Nephron (organoid): ENCODE measurements around the gene TTLL11.

ENCODE experiments used
- H3K27ac Mint-ChIP-seq, 3 experiments: 2 replicates each; pipeline ENCODE4 v1.8.0; 2020; ENCODE audit warnings: mixed read lengths in 3 of 3, mild to moderate bottlenecking in 2 of 3, moderate library complexity in 1 of 3
- H3K27me3 Mint-ChIP-seq: 2 replicates; pipeline ENCODE4 v1.8.0; 2021; ENCODE audit warnings: low read depth, mild to moderate bottlenecking, moderate library complexity, mixed read lengths
- H3K36me3 Mint-ChIP-seq: 2 replicates; pipeline ENCODE4 v1.8.0; 2020; ENCODE audit warnings: low read depth, mixed read lengths
- H3K4me1 Mint-ChIP-seq: 2 replicates; pipeline ENCODE4 v1.8.0; 2020; ENCODE audit warnings: mixed read lengths
- H3K4me3 Mint-ChIP-seq, 3 experiments: 2 replicates each; pipeline ENCODE4 v1.8.0; 2020; ENCODE audit warnings: mild to moderate bottlenecking in 3 of 3, mixed read lengths in 3 of 3, moderate library complexity in 2 of 3
- H3K9me3 Mint-ChIP-seq: 2 replicates; pipeline ENCODE4 v1.8.0; 2020; ENCODE audit warnings: mixed read lengths
- CTCF ChIP-seq, 3 experiments: fragments of 200-600 bp; sonication (generic); IDR thresholded peaks; one replicate each; pipeline ENCODE4 v1.5.0; 2021; ENCODE audit warnings: antibody characterized with exemption in 3 of 3; ENCODE audit not compliant: unreplicated experiment in 3 of 3

The TTLL11 gene

GRCh38 chr9:121855476-121855875 is 237.6 kb downstream of the TTLL11 start:
- Mint-ChIP-seq H3K27me3 (peaks cover 15% of the 10 kb centered on the region), H3K27ac (no peak overlapping the region), H3K36me3 (no peaks in the 10 kb centered on the region), H3K4me3 (no peak overlapping the region), H3K4me1 (peaks cover 32% of the 10 kb centered on the region), H3K9me3 (peaks cover 2% of the 10 kb centered on the region)
- TF ChIP-seq CTCF (IDR thresholded peaks at IDR 0.05; ENCODE audit: unreplicated experiment in 3 of 3): no peak

GRCh38 chr9:121853617-121854395 is 239.3 kb downstream of the TTLL11 start:
- Mint-ChIP-seq H3K27me3 (peaks cover 12% of the 10 kb centered on the region), H3K9me3 (peaks cover 9% of the 10 kb centered on the region), H3K27ac (no peak overlapping the region), H3K4me1 (peaks cover 29% of the 10 kb centered on the region), H3K4me3 (no peak overlapping the region), H3K36me3 (peaks cover 5% of the 10 kb centered on the region)
- no peak for TF ChIP-seq CTCF (IDR thresholded peaks at IDR 0.05; ENCODE audit: unreplicated experiment in 3 of 3)

GRCh38 chr9:121852651-121853616 is 240.2 kb downstream of the TTLL11 start:
- Mint-ChIP-seq H3K27me3 (peaks cover 12% of the 10 kb centered on the region), H3K4me1 (peaks cover 25% of the 10 kb centered on the region), H3K27ac (peak overlapping the region; percentile 42 to 92 (median 62)), H3K9me3 (peaks cover 14% of the 10 kb centered on the region), H3K36me3 (peaks cover 7% of the 10 kb centered on the region), H3K4me3 (no peak overlapping the region)
- TF ChIP-seq CTCF (IDR thresholded peaks at IDR 0.05; ENCODE audit: unreplicated experiment in 3 of 3): no peak

GRCh38 chr9:121852241-121852640 is 240.9 kb downstream of the TTLL11 start:
- peaks cover 7% of the 10 kb centered on the region for H3K36me3 Mint-ChIP-seq
- H3K4me3 Mint-ChIP-seq: no peak overlapping the region
- no peak for TF ChIP-seq CTCF (IDR thresholded peaks at IDR 0.05; ENCODE audit: unreplicated experiment in 3 of 3)
- peaks cover 11% of the 10 kb centered on the region for H3K27me3 Mint-ChIP-seq
- H3K4me1 Mint-ChIP-seq: peaks cover 18% of the 10 kb centered on the region
- H3K27ac Mint-ChIP-seq: peak overlapping the region; percentile 43 to 92 (median 62)
- peaks cover 14% of the 10 kb centered on the region for H3K9me3 Mint-ChIP-seq

- peaks cover 14% of the 10 kb centered on the region for H3K9me3 Mint-ChIP-seq
- TF ChIP-seq CTCF (IDR thresholded peaks at IDR 0.05; ENCODE audit: unreplicated experiment in 3 of 3): no peak
- H3K27me3 Mint-ChIP-seq: peaks cover 9% of the 10 kb centered on the region
- no peak overlapping the region for H3K4me3 Mint-ChIP-seq
- H3K27ac Mint-ChIP-seq: peak overlapping the region; percentile 43 to 92 (median 62)
- H3K4me1 Mint-ChIP-seq: peaks cover 18% of the 10 kb centered on the region
- H3K36me3 Mint-ChIP-seq: peaks cover 7% of the 10 kb centered on the region
Observed at GRCh38 chr9:121851641-121852091, 241.4 kb downstream of the TTLL11 start.
